HepG2 (cell line): Measurements from ENCODE around the gene TCTN2. TPM values are rescaled to one million over a fixed set of nuclear protein-coding genes. Genes with fewer than 3 reads are reported as not detected.

ENCODE experiments used
- ATAC-seq: fragments of 200-7000 bp; cut with Tn5 transposase; 3 replicates; pipeline ENCODE4 v1.9.1; 2020; ENCODE audit warnings: mild to moderate bottlenecking, moderate library complexity
- BruUV-seq: library from RNA; stranded (reverse); fragments of 400-500 nt; replicated peaks from 2 replicates; lab custom pipeline; 2021; lab: Mats Ljungman, UMichigan
- CTCF ChIA-PET: fragments of 300-600 bp; formaldehyde crosslinking; extraction: SDS; loops from one replicate; lab custom pipeline; 2021; ENCODE audit warnings: low total read pairs, inconsistent platforms, low intra/inter-chr PET ratio; lab: Yijun Ruan, JAX
- POLR2A ChIA-PET: fragments of 350-600 bp; sonication (Branson Sonifier 250); formaldehyde crosslinking; loops from one replicate; lab custom pipeline; 2020; ENCODE audit warnings: antibody characterized with exemption, inconsistent platforms; lab: Yijun Ruan, JAX
- DNase-seq: peaks from one replicate; pipeline ENCODE4 v3.0.0-alpha.2; 2015; ENCODE audit warnings: low spot score
- FAIRE-seq: peaks from 3 replicates; lab custom pipeline; 2011; peaks lifted over from hg19 to GRCh38; lab: Jason Lieb, UNC
- H2AFZ ChIP-seq: one replicate; pipeline ENCODE4 v1.6.1; 2011; ENCODE audit warnings: low read length, inconsistent platforms
- H3K27ac ChIP-seq: fragments of 300-600 bp; 3 replicates; pipeline ENCODE4 v1.8.0; 2011; ENCODE audit warnings: mixed run types, mild to moderate bottlenecking, mixed read lengths, low read length, inconsistent platforms; ENCODE audit not compliant: insufficient read depth; ENCODE audit errors: extremely low read length
- H3K27me3 ChIP-seq, 2 experiments: fragments of 200-600 bp in 1 of 2; 2 replicates in 1 of 2; 3 replicates in 1 of 2; pipeline versions ENCODE4 v1.6.0 to v1.8.0; 2011; ENCODE audit warnings: low read length in 2 of 2, mild to moderate bottlenecking in 2 of 2, moderate library complexity in 2 of 2, inconsistent platforms in 1 of 2; ENCODE audit not compliant: insufficient read depth in 2 of 2, control insufficient read depth in 1 of 2
- H3K36me3 ChIP-seq, 2 experiments: fragments of 200-600 bp in 1 of 2; replicated peaks in 1 of 2; 2 replicates in 1 of 2; 3 replicates in 1 of 2; pipeline versions ENCODE4 v1.5.1 to v1.8.0; 2011; ENCODE audit warnings: low read length in 2 of 2, inconsistent platforms in 1 of 2; ENCODE audit not compliant: insufficient read depth in 2 of 2, control insufficient read depth in 1 of 2
- H3K4me1 ChIP-seq: 2 replicates; pipeline ENCODE4 v1.5.1; 2012; ENCODE audit warnings: low read length, inconsistent platforms; ENCODE audit not compliant: insufficient read depth
- H3K4me2 ChIP-seq: 2 replicates; pipeline ENCODE4 v1.6.0; 2011; ENCODE audit warnings: low read depth, low read length, inconsistent platforms
- H3K4me3 ChIP-seq, 3 experiments: fragments of 200-600 bp in 1 of 3; sonication (generic), shearing (Covaris generic) in 1 of 3; replicated peaks in 1 of 3; 2 replicates each; pipeline ENCODE4 v1.5.1; 2011 to 2016; ENCODE audit warnings: low read length in 3 of 3, inconsistent platforms in 2 of 3, low read depth in 2 of 3, mild to moderate bottlenecking in 2 of 3, control low read depth in 1 of 3, mixed read lengths in 1 of 3; ENCODE audit not compliant: insufficient read depth in 1 of 3
- H3K79me2 ChIP-seq: one replicate; pipeline ENCODE4 v1.6.1; 2011; ENCODE audit warnings: low read length, inconsistent platforms; ENCODE audit not compliant: insufficient read depth
- H3K9ac ChIP-seq: 2 replicates; pipeline ENCODE4 v1.6.0; 2011; ENCODE audit warnings: mild to moderate bottlenecking, low read depth, low read length, inconsistent platforms; ENCODE audit not compliant: insufficient read depth
- H3K9me3 ChIP-seq: 2 replicates; pipeline ENCODE4 v1.5.1; 2012; ENCODE audit warnings: mild to moderate bottlenecking, low read length
- H4K20me1 ChIP-seq: 2 replicates; pipeline ENCODE4 v1.6.0; 2011; ENCODE audit warnings: inconsistent platforms, mild to moderate bottlenecking, low read length, moderate library complexity; ENCODE audit not compliant: insufficient read depth
- AFF4 ChIP-seq: sonication (generic); formaldehyde crosslinking; IDR thresholded peaks from 2 replicates; pipeline ENCODE4 v1.4.0; 2020; ENCODE audit warnings: missing genetic modification reagents
- ATM ChIP-seq: fragments of 450-650 bp; IDR thresholded peaks from 2 replicates; pipeline ENCODE4 v1.7.1; 2017; ENCODE audit warnings: mild to moderate bottlenecking, borderline replicate concordance
- FOXA1 ChIP-seq, 2 experiments: fragments of 450-650 bp in 1 of 2; sonication (generic) in 1 of 2; formaldehyde crosslinking in 1 of 2; IDR thresholded peaks; 2 replicates each; pipeline versions ENCODE4 v1.4.0 to v1.6.1; 2016 to 2020; ENCODE audit warnings: missing genetic modification reagents in 1 of 2
- KDM6A ChIP-seq: IDR thresholded peaks from 2 replicates; pipeline ENCODE4 v1.6.1; 2016; ENCODE audit warnings: low read depth
- PBX3 ChIP-seq: sonication (generic); formaldehyde crosslinking; IDR thresholded peaks from 2 replicates; pipeline ENCODE4 v1.8.1; 2023; ENCODE audit warnings: missing genetic modification reagents, inconsistent platforms, borderline replicate concordance
- POLR2G ChIP-seq: fragments of 200-400 bp; formaldehyde crosslinking; IDR thresholded peaks from 2 replicates; pipeline ENCODE4 v1.6.1; 2018; ENCODE audit warnings: mild to moderate bottlenecking, low read depth, low read length, moderate library complexity
- RAD21 ChIP-seq: fragments of 450-650 bp; formaldehyde crosslinking; IDR thresholded peaks from 2 replicates; pipeline ENCODE4 v1.5.0; 2020; ENCODE audit warnings: mild to moderate bottlenecking
- SIX1 ChIP-seq: sonication (generic); formaldehyde crosslinking; IDR thresholded peaks from 2 replicates; pipeline ENCODE4 v1.4.0; 2020; ENCODE audit warnings: missing genetic modification reagents, borderline replicate concordance
- SOX6 ChIP-seq, 2 experiments: fragments of 450-650 bp in 1 of 2; sonication (generic) in 1 of 2; formaldehyde crosslinking in 1 of 2; IDR thresholded peaks; 2 replicates each; pipeline versions ENCODE4 v1.4.0 to v1.6.1; 2017 to 2020; ENCODE audit warnings: antibody characterized with exemption in 1 of 2, mild to moderate bottlenecking in 1 of 2, missing genetic modification reagents in 1 of 2
- TAF1 ChIP-seq: sonication (generic); formaldehyde crosslinking; IDR thresholded peaks from 2 replicates; pipeline ENCODE4 v1.4.0; 2020; ENCODE audit warnings: missing genetic modification reagents
- TRIM22 ChIP-seq: fragments of 450-650 bp; IDR thresholded peaks from 2 replicates; pipeline ENCODE4 v1.6.1; 2017
- ZBTB3 ChIP-seq: sonication (generic); formaldehyde crosslinking; IDR thresholded peaks from 2 replicates; pipeline ENCODE4 v1.4.0; 2020; ENCODE audit warnings: low read depth, mild to moderate bottlenecking, moderate library complexity, missing genetic modification reagents, borderline replicate concordance
- ZBTB8A ChIP-seq: sonication (generic); formaldehyde crosslinking; IDR thresholded peaks from 2 replicates; pipeline ENCODE4 v1.4.0; 2020; ENCODE audit warnings: mild to moderate bottlenecking, low read depth, missing genetic modification reagents, borderline replicate concordance
- ZC3H4 ChIP-seq: sonication (generic); formaldehyde crosslinking; IDR thresholded peaks from 2 replicates; pipeline ENCODE4 v1.4.0; 2020; ENCODE audit warnings: missing genetic modification reagents, borderline replicate concordance
- ZNF350 ChIP-seq: sonication (generic); formaldehyde crosslinking; IDR thresholded peaks from 2 replicates; pipeline ENCODE4 v1.4.0; 2020; ENCODE audit warnings: mild to moderate bottlenecking, low read depth, missing genetic modification reagents, borderline replicate concordance
- ZNF766 ChIP-seq: sonication (generic); formaldehyde crosslinking; IDR thresholded peaks from 2 replicates; pipeline ENCODE4 v1.5.0; 2020; ENCODE audit warnings: missing genetic modification reagents, borderline replicate concordance
- WGBS: methylation state at CpG from one replicate; pipeline ENCODE4 v1.1.6; 2017; ENCODE audit warnings: low lambda C conversion rate; 5-methylcytosine and 5-hydroxymethylcytosine counted together
- in situ Hi-C: cut with HindIII; loops from 2 replicates; pipeline ENCODE4 v1.10.0; 2017; ENCODE audit warnings: low pct_unique_long_range_greater_than_20kb; ENCODE audit not compliant: extremely low pct_ligation_motif_present
- intact Hi-C: fragments of 100-400 bp; cut with micrococcal nuclease; formaldehyde crosslinking; loops from one replicate; pipeline ENCODE4 v1.10.0; 2022; ENCODE audit not compliant: unreplicated experiment
- polyA plus RNA-seq, 8 experiments: library from polyadenylated mRNA; depleted of rRNA in 3 of 8; stranded (reverse) in 7 of 8; unstranded in 1 of 8; fragments of >200 nt; fragmentation: Illumina TruSeq in 4 of 8; extraction: Trizol in 4 of 8; gene quantifications; 2 replicates each; pipeline versions ENCODE4 v1.2.1 to v1.2.3, GENCODE V29; 2011 to 2016; ENCODE audit warnings: low read depth in 4 of 8, missing spikeins in 1 of 8, mixed read lengths in 1 of 8; ENCODE audit not compliant: insufficient read depth in 1 of 8
- total RNA-seq, 5 experiments: library from RNA; depleted of rRNA; stranded (reverse); fragments of >200 nt; fragmentation: Illumina TruSeq; extraction: Trizol; gene quantifications; 2 replicates each; pipeline ENCODE4 v1.2.3, GENCODE V29; 2016; ENCODE audit warnings: low read depth in 1 of 5

Gene TCTN2
- total and polyA plus RNA-seq, 2 of the 13 experiments (the other 11 are each of a cell fraction or from before 2014, with no cell fraction given) = 5.0 to 8.1 TPM

GRCh38 chr12:123744836-123745235 is 73.9 kb downstream of the TCTN2 start (continued):
- TF ChIP-seq AFF4 (CRISPR knock-in tag) (no peak), ZNF766 (no peak)

GRCh38 chr12:123747309-123747708 is 76.4 kb downstream of the TCTN2 start:
- Histone ChIP-seq H3K27ac (no peak overlapping the region), H3K79me2 (no peaks in the 10 kb centered on the region), H3K4me2 (no peak overlapping the region), H4K20me1 (no peaks in the 10 kb centered on the region), H3K4me3 (no peak overlapping the region), H2AFZ (no peak overlapping the region), H3K9me3 (no peaks in the 10 kb centered on the region), H3K4me1 (no peaks in the 10 kb centered on the region), H3K9ac (no peak overlapping the region), H3K36me3 (peaks cover 11 to 46% of the 10 kb centered on the region in 2 experiments), H3K27me3 (no peaks in the 10 kb centered on the region; a peak in 1 of 5 replicates)
- CTCF ChIA-PET = no interaction called here
- DNase-seq (no peak), FAIRE-seq (no peak), ATAC-seq (no peak)
- in situ Hi-C loops = no loop called here
- POLR2A ChIA-PET = no interaction called here
- no TSS peak for BruUV-seq
- 92% methylated on average over 5 of the region's 5 CpGs for WGBS
- intact Hi-C loops = no loop called here
- TF ChIP-seq SOX6 (IDR thresholded peaks at IDR 0.05) (no peak), SOX6 (CRISPR knock-in tag; IDR thresholded peaks at IDR 0.05) (no peak), ZNF350 (CRISPR knock-in tag) (no peak), TRIM22 (no peak), ZBTB8A (CRISPR knock-in tag) (no peak), ATM (no peak), ZC3H4 (CRISPR knock-in tag) (no peak), RAD21 (CRISPR knock-in tag) (no peak), TAF1 (no peak), POLR2G (no peak), SIX1 (CRISPR knock-in tag) (no peak), ZBTB3 (CRISPR knock-in tag) (no peak), FOXA1 (IDR thresholded peaks at IDR 0.05) (no peak), FOXA1 (CRISPR knock-in tag; IDR thresholded peaks at IDR 0.05) (no peak), PBX3 (CRISPR knock-in tag) (no peak), KDM6A (no peak)
